ENCODE measurements around the gene HM13.

The HM13 gene

DNA sequence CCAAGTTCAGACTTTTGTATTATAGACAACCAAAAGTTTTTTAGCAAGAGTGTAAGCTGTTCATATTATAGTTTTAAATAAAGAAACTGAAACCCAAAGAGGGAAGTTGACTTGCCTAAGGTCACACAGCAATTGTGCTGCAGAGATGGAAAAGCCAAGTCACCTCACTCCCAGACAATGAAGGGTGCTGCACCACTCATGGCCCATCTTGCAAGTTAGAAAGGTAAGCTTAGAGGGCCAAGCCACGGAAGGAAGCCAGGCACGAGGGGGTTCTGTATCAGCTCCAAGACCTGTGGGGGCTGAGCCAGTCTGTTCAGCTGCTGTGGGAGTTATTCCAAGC is 40.2 kb upstream of the HM13 start:
- no peak for DNase-seq

DNA sequence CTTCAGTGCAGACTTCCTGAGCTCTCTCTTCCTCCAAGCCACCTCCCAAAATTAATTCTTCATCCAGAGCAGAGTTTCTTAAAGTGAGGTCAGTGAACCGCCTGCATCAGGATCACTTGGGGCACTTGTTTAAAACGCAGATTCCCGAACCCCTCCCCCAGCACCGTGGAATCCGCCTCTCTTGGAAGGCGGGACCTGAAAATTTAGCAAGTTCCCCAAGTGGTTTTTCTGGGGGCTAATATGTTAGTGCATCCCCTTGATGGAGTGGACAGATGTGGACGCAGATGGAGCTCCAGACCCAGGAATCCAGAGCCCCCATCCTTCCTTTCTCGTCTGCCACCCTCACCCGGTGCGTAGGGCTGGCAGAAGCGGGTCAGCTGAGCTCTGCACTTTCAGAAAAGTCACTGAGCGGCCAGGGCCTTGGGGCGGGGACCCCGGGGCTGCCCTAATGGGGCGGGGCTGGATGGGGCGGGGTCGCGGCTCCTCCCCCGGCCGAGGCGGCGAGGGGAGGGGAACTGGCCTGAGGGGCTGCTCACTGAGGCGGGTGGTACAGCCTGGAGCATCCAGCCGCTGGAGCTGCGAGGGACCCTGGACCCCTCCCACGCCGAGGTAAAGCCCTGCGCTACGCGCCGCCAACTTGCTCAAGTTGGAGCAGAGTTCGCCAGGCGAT is 39.3 kb upstream of the HM13 start, which contains the start of the genes DEFB124 and REM1:
Gene DEFB124 (minus strand): TSS at position 370 of the 670 bp plus-strand sequence. CDS start 2,114 bp downstream, outside the sequence.
Gene REM1 (plus strand): TSS at position 531 of the 670 bp plus-strand sequence. CDS start 1,158 bp downstream, outside the sequence.
- Histone ChIP-seq H2BK12ac (ENCODE audit: low read length) (no peak within 1 kb of the TSS), H2BK5ac (ENCODE audit: low read depth, low read length, poor library complexity) (no peak within 1 kb of the TSS), H3K4ac (ENCODE audit: low read depth, low read length) (no peak within 1 kb of the TSS), H2BK120ac (ENCODE audit: insufficient read depth, low read length, poor library complexity) (no peak within 1 kb of the TSS), H3K79me1 (ENCODE audit: low read length) (no peaks in the 10 kb centered on the region), H4K91ac (ENCODE audit: low read depth, low read length) (no peak within 1 kb of the TSS), H3K79me2 (ENCODE audit: control insufficient read depth, insufficient read depth, low read length, poor library complexity) (no peaks in the 10 kb centered on the region), H3K36me3 (ENCODE audit: control insufficient read depth in 1 of 2, insufficient read depth in 2 of 2, low read length in 2 of 2) (no peaks in the 10 kb centered on the region), H3K4me3 (ENCODE audit: low read depth, low read length) (no peak within 1 kb of the TSS), H3K4me2 (ENCODE audit: low read length) (no peak within 1 kb of the TSS), H3K4me1 (ENCODE audit: control insufficient read depth in 1 of 2, insufficient read depth in 2 of 2, low read length in 2 of 2) (no peaks in the 10 kb centered on the region), H2AFZ (ENCODE audit: insufficient read depth, low read length, poor library complexity) (no peak within 1 kb of the TSS), H3K14ac (ENCODE audit: low read length) (no peak within 1 kb of the TSS), H4K8ac (ENCODE audit: low read depth, low read length) (no peak within 1 kb of the TSS), H3K23ac (ENCODE audit: low read length) (no peak within 1 kb of the TSS), H3K27me3 (ENCODE audit: insufficient read depth, low read length) (no peaks in the 10 kb centered on the region), H3K27ac (ENCODE audit: low read depth, low read length) (no peak within 1 kb of the TSS), H3K9me3 (ENCODE audit: insufficient read depth, low read depth, low read length) (peaks cover 40% of the 10 kb centered on the region), H3K9ac (ENCODE audit: low read length) (no peak within 1 kb of the TSS), H4K12ac (ENCODE audit: low read depth, low read length) (no peak within 1 kb of the TSS), H2AK5ac (ENCODE audit: low read length) (no peak within 1 kb of the TSS), H3K18ac (ENCODE audit: low read length) (no peak within 1 kb of the TSS)
- no peak for DNase-seq
- no CpG with 5 or more reads among the region's 33 CpGs for WGBS (ENCODE audit: extremely low coverage, insufficient coverage, insufficient read length)

More for the DNA sequence above, 40.2 kb upstream of the HM13 start:
- Histone ChIP-seq H2BK5ac (ENCODE audit: low read depth, low read length, poor library complexity) (no peak overlapping the region), H3K9ac (ENCODE audit: low read length) (no peak overlapping the region), H3K4me3 (ENCODE audit: low read depth, low read length) (no peak overlapping the region), H2AK5ac (ENCODE audit: low read length) (no peak overlapping the region), H4K12ac (ENCODE audit: low read depth, low read length) (no peak overlapping the region), H3K23ac (ENCODE audit: low read length) (no peak overlapping the region), H3K18ac (ENCODE audit: low read length) (no peak overlapping the region), H3K4ac (ENCODE audit: low read depth, low read length) (no peak overlapping the region), H3K4me1 (ENCODE audit: control insufficient read depth in 1 of 2, insufficient read depth in 2 of 2, low read length in 2 of 2) (no peaks in the 10 kb centered on the region), H3K14ac (ENCODE audit: low read length) (no peak overlapping the region), H3K27ac (ENCODE audit: low read depth, low read length) (no peak overlapping the region), H2BK12ac (ENCODE audit: low read length) (no peak overlapping the region), H3K4me2 (ENCODE audit: low read length) (no peak overlapping the region), H3K9me3 (ENCODE audit: insufficient read depth, low read depth, low read length) (peaks cover 35% of the 10 kb centered on the region), H4K8ac (ENCODE audit: low read depth, low read length) (no peak overlapping the region), H2AFZ (ENCODE audit: insufficient read depth, low read length, poor library complexity) (no peak overlapping the region), H3K27me3 (ENCODE audit: insufficient read depth, low read length) (no peaks in the 10 kb centered on the region), H3K79me2 (ENCODE audit: control insufficient read depth, insufficient read depth, low read length, poor library complexity) (no peaks in the 10 kb centered on the region), H2BK120ac (ENCODE audit: insufficient read depth, low read length, poor library complexity) (no peak overlapping the region), H3K79me1 (ENCODE audit: low read length) (no peaks in the 10 kb centered on the region), H4K91ac (ENCODE audit: low read depth, low read length) (no peak overlapping the region), H3K36me3 (ENCODE audit: control insufficient read depth in 1 of 2, insufficient read depth in 2 of 2, low read length in 2 of 2) (no peaks in the 10 kb centered on the region)
- WGBS (ENCODE audit: extremely low coverage, insufficient coverage, insufficient read length), result no CpG with 5 or more reads among the region's 2 CpGs

DNA sequence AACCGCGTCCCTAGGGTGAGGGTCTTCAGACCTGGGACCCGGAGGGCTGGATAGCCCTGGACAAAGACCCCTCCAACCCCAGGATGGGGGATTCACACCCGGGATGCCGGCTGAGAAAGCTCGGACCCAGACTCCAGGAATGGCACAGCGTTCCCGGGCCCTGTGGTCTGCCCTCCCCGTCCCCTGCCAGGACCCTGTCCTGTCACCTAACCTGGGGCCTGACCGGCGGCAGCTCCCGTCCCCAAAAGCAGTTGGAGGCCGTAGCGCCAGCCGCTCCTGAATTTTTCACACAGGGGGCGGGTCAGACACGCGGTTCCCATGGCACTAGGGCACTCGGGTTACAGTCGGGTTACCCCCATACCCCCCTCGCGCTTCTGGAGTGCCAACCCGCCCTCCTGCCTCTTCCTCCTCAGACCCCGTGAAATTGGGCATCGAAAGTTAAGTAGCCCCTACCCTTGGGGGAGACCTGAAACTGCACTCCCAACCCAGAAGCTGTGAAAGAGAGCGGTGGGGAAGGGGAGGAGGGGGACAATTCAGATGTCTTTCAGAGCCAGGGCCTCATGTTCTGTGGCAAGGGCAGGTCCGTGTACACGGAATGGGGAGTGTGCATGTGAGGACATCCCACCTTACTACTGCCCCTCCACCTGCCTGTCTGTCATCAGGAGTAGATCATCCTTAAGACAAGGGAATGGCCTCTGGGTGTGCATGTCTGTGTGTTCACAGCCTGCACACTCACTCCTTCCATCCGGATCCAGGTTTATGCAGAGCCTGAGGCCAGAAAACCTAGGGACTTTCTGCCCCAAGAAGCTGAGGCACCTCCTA is 38.6 kb upstream of the HM13 start:
- no peaks in the 10 kb centered on the region for H3K79me2 ChIP-seq (ENCODE audit: control insufficient read depth, insufficient read depth, low read length, poor library complexity)
- H3K4me3 ChIP-seq (ENCODE audit: low read depth, low read length), result no peak overlapping the region
- DNase-seq, result no peak
- no peaks in the 10 kb centered on the region for H3K27me3 ChIP-seq (ENCODE audit: insufficient read depth, low read length)
- no peak overlapping the region for H3K23ac ChIP-seq (ENCODE audit: low read length)
- peaks cover 40% of the 10 kb centered on the region for H3K9me3 ChIP-seq (ENCODE audit: insufficient read depth, low read depth, low read length)
- H3K27ac ChIP-seq (ENCODE audit: low read depth, low read length), result no peak overlapping the region
- WGBS (ENCODE audit: extremely low coverage, insufficient coverage, insufficient read length), result no CpG with 5 or more reads among the region's 29 CpGs
- H3K18ac ChIP-seq (ENCODE audit: low read length), result no peak overlapping the region
- no peaks in the 10 kb centered on the region for H3K79me1 ChIP-seq (ENCODE audit: low read length)
- H4K12ac ChIP-seq (ENCODE audit: low read depth, low read length), result no peak overlapping the region
- no peak overlapping the region for H2AFZ ChIP-seq (ENCODE audit: insufficient read depth, low read length, poor library complexity)
- no peaks in the 10 kb centered on the region for H3K36me3 ChIP-seq (ENCODE audit: control insufficient read depth in 1 of 2, insufficient read depth in 2 of 2, low read length in 2 of 2)
- H2BK5ac ChIP-seq (ENCODE audit: low read depth, low read length, poor library complexity), result no peak overlapping the region
- no peak overlapping the region for H3K4ac ChIP-seq (ENCODE audit: low read depth, low read length)
- no peak overlapping the region for H4K8ac ChIP-seq (ENCODE audit: low read depth, low read length)
- H4K91ac ChIP-seq (ENCODE audit: low read depth, low read length), result no peak overlapping the region
- no peak overlapping the region for H3K9ac ChIP-seq (ENCODE audit: low read length)
- no peak overlapping the region for H3K4me2 ChIP-seq (ENCODE audit: low read length)
- no peak overlapping the region for H2BK12ac ChIP-seq (ENCODE audit: low read length)
- no peak overlapping the region for H2AK5ac ChIP-seq (ENCODE audit: low read length)
- no peaks in the 10 kb centered on the region for H3K4me1 ChIP-seq (ENCODE audit: control insufficient read depth in 1 of 2, insufficient read depth in 2 of 2, low read length in 2 of 2)
- H3K14ac ChIP-seq (ENCODE audit: low read length), result no peak overlapping the region
- H2BK120ac ChIP-seq (ENCODE audit: insufficient read depth, low read length, poor library complexity), result no peak overlapping the region

DNA sequence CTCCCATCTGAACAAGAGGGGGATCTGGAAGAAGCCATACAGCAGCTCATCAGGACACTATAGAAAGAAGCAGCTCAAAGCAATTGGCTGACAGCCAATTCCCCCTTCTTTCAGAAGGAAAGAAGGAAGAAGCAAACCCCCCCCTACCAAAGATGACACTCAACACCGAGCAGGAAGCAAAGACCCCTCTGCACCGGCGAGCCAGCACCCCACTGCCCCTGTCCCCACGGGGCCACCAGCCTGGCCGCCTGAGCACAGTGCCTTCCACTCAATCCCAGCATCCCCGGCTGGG is 38.0 kb upstream of the HM13 start:
- H4K91ac ChIP-seq (ENCODE audit: low read depth, low read length), result no peak overlapping the region
- no peak overlapping the region for H4K12ac ChIP-seq (ENCODE audit: low read depth, low read length)
- no peaks in the 10 kb centered on the region for H3K36me3 ChIP-seq (ENCODE audit: control insufficient read depth in 1 of 2, insufficient read depth in 2 of 2, low read length in 2 of 2)
- H2AFZ ChIP-seq (ENCODE audit: insufficient read depth, low read length, poor library complexity), result no peak overlapping the region
- no peak for DNase-seq
- H2BK12ac ChIP-seq (ENCODE audit: low read length), result no peak overlapping the region
- no CpG with 5 or more reads among the region's 6 CpGs for WGBS (ENCODE audit: extremely low coverage, insufficient coverage, insufficient read length)
- H3K4me2 ChIP-seq (ENCODE audit: low read length), result no peak overlapping the region
- no peak overlapping the region for H3K4me3 ChIP-seq (ENCODE audit: low read depth, low read length)
- no peak overlapping the region for H3K14ac ChIP-seq (ENCODE audit: low read length)
- H3K4ac ChIP-seq (ENCODE audit: low read depth, low read length), result no peak overlapping the region
- H3K9me3 ChIP-seq (ENCODE audit: insufficient read depth, low read depth, low read length), result peaks cover 41% of the 10 kb centered on the region
- no peak overlapping the region for H3K18ac ChIP-seq (ENCODE audit: low read length)
- no peak overlapping the region for H2BK5ac ChIP-seq (ENCODE audit: low read depth, low read length, poor library complexity)
- H3K4me1 ChIP-seq (ENCODE audit: control insufficient read depth in 1 of 2, insufficient read depth in 2 of 2, low read length in 2 of 2), result no peaks in the 10 kb centered on the region
- no peaks in the 10 kb centered on the region for H3K79me2 ChIP-seq (ENCODE audit: control insufficient read depth, insufficient read depth, low read length, poor library complexity)
- no peak overlapping the region for H3K27ac ChIP-seq (ENCODE audit: low read depth, low read length)
- no peak overlapping the region for H3K9ac ChIP-seq (ENCODE audit: low read length)
- no peaks in the 10 kb centered on the region for H3K79me1 ChIP-seq (ENCODE audit: low read length)
- H2AK5ac ChIP-seq (ENCODE audit: low read length), result no peak overlapping the region
- no peaks in the 10 kb centered on the region for H3K27me3 ChIP-seq (ENCODE audit: insufficient read depth, low read length)
- H4K8ac ChIP-seq (ENCODE audit: low read depth, low read length), result no peak overlapping the region
- no peak overlapping the region for H3K23ac ChIP-seq (ENCODE audit: low read length)
- H2BK120ac ChIP-seq (ENCODE audit: insufficient read depth, low read length, poor library complexity), result no peak overlapping the region
